OCI-LY3 (cell line): Measurements from ENCODE around the gene SLPI.

Experiments used
- CTCF ChIP-seq: fragments of 200-600, 300-600 bp; sonication (generic); IDR thresholded peaks from 2 replicates; pipeline ENCODE4 v1.5.1; 2014; ENCODE audit warnings: antibody characterized with exemption, low read length, low read depth
- EZH2phosphoT487 ChIP-seq: fragments of 200-600 bp; shearing (Covaris generic); IDR thresholded peaks from 2 replicates; pipeline ENCODE4 v1.6.1; 2018; ENCODE audit warnings: antibody characterized with exemption, mixed run types, low read depth

GRCh38 chr20:45254383-45255262, at the start of gene SLPI:
- TF ChIP-seq CTCF (no peak), EZH2phosphoT487 (no peak)
